Measurements from ENCODE around the gene SLCO1A2.
"Not testable (repeated sequence)": the region's sequence is repeated elsewhere in the genome, so short reads cannot be mapped to it uniquely, and the experiment has no call there.

Gene SLCO1A2

GRCh38 chr12:21369141-21369980 lies 34.6 kb upstream of the SLCO1A2 start:
- H3K36me3 ChIP-seq (replicated peaks) = no peaks in the 10 kb centered on the region
- in situ Hi-C loops (cut with HindIII; ENCODE audit: low pct_ligation_motif_present, low sequenced_read_pairs) = no loop called here
- DNase-seq = peak; percentile 18
- no peaks in the 10 kb centered on the region for H3K27me3 ChIP-seq (replicated peaks)
- no peak overlapping the region for H3K4me3 ChIP-seq (ENCODE audit: low read depth, low read length)
- no peak for TF ChIP-seq CTCF (IDR thresholded peaks at IDR 0.05; ENCODE audit: low read depth, low read length, missing control alignments)
- no peak overlapping the region for H3K27ac ChIP-seq

GRCh38 chr12:21360632-21361031 lies 25.9 kb upstream of the SLCO1A2 start:
- in situ Hi-C loops (cut with HindIII; ENCODE audit: low pct_ligation_motif_present, low sequenced_read_pairs); H3K36me3 ChIP-seq (replicated peaks); H3K4me3 ChIP-seq (ENCODE audit: low read depth, low read length); H3K27ac ChIP-seq; DNase-seq; H3K27me3 ChIP-seq (replicated peaks): not testable (repeated sequence)

GRCh38 chr12:21354641-21355040 lies 19.9 kb upstream of the SLCO1A2 start:
- Histone ChIP-seq H3K27me3 (replicated peaks) (no peaks in the 10 kb centered on the region), H3K27ac (no peak overlapping the region), H3K4me3 (ENCODE audit: low read depth, low read length) (no peak overlapping the region), H3K36me3 (replicated peaks) (no peaks in the 10 kb centered on the region)
- in situ Hi-C loops (cut with HindIII; ENCODE audit: low pct_ligation_motif_present, low sequenced_read_pairs) = no loop called here
- no peak for TF ChIP-seq CTCF (IDR thresholded peaks at IDR 0.05; ENCODE audit: low read depth, low read length, missing control alignments)
- DNase-seq = peak; percentile 5

GRCh38 chr12:21353948-21354347 lies 19.2 kb upstream of the SLCO1A2 start:
- no peak for TF ChIP-seq CTCF (IDR thresholded peaks at IDR 0.05; ENCODE audit: low read depth, low read length, missing control alignments)
- in situ Hi-C loops (cut with HindIII; ENCODE audit: low pct_ligation_motif_present, low sequenced_read_pairs) = no loop called here
- no peaks in the 10 kb centered on the region for H3K27me3 ChIP-seq (replicated peaks)
- no peaks in the 10 kb centered on the region for H3K36me3 ChIP-seq (replicated peaks)
- no peak overlapping the region for H3K27ac ChIP-seq
- no peak overlapping the region for H3K4me3 ChIP-seq (ENCODE audit: low read depth, low read length)
- no peak for DNase-seq

GRCh38 chr12:21353487-21353886 lies 18.8 kb upstream of the SLCO1A2 start:
- in situ Hi-C loops (cut with HindIII; ENCODE audit: low pct_ligation_motif_present, low sequenced_read_pairs) = no loop called here
- no peak for TF ChIP-seq CTCF (IDR thresholded peaks at IDR 0.05; ENCODE audit: low read depth, low read length, missing control alignments)
- Histone ChIP-seq H3K36me3 (replicated peaks) (no peaks in the 10 kb centered on the region), H3K27ac (no peak overlapping the region), H3K27me3 (replicated peaks) (no peaks in the 10 kb centered on the region), H3K4me3 (ENCODE audit: low read depth, low read length) (no peak overlapping the region)
- no peak for DNase-seq

GRCh38 chr12:21350975-21351374 lies 16.3 kb upstream of the SLCO1A2 start:
- no peak for DNase-seq
- in situ Hi-C loops (cut with HindIII; ENCODE audit: low pct_ligation_motif_present, low sequenced_read_pairs) = no loop called here
- no peak for TF ChIP-seq CTCF (IDR thresholded peaks at IDR 0.05; ENCODE audit: low read depth, low read length, missing control alignments)
- Histone ChIP-seq H3K36me3 (replicated peaks) (no peaks in the 10 kb centered on the region), H3K27me3 (replicated peaks) (no peaks in the 10 kb centered on the region), H3K4me3 (ENCODE audit: low read depth, low read length) (no peak overlapping the region), H3K27ac (no peak overlapping the region)

Measured in brain microvascular endothelial cell (primary cell).